GM12801 (cell line): ENCODE results near the gene REEP2.

Source experiments
- CTCF ChIP-seq: IDR thresholded peaks from one replicate; pipeline ENCODE4 v1.5.1; 2011; ENCODE audit warnings: control low read depth; ENCODE audit not compliant: insufficient read length; ENCODE audit errors: extremely low read depth

REEP2 gene

GRCh38 chr5:138461343-138462125 is 22.7 kb downstream of the REEP2 start:
- no peak for TF ChIP-seq CTCF

GRCh38 chr5:138463419-138464007 is 24.7 kb downstream of the REEP2 start:
- no peak for TF ChIP-seq CTCF

DNA sequence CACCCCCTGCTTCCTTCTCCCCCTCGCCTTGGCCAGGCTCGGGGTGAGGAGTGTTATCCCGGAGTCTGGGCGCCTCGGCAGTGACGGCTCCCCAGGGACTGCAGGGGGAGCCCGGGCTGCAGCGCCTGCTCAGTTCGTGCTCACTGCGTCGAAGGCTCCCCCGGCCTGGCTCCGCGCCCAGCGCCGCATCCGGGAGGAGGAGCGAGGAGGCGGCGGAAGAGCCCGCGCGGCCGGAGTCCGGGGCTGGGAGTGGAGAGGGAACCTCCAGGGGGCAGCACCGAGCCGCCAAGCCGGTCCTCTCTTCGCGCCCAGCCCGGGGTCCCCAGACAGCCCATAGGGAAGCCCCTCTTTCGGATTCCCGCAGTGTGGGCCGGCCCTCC is 25.1 kb downstream of the REEP2 start:
- no peak for TF ChIP-seq CTCF

DNA sequence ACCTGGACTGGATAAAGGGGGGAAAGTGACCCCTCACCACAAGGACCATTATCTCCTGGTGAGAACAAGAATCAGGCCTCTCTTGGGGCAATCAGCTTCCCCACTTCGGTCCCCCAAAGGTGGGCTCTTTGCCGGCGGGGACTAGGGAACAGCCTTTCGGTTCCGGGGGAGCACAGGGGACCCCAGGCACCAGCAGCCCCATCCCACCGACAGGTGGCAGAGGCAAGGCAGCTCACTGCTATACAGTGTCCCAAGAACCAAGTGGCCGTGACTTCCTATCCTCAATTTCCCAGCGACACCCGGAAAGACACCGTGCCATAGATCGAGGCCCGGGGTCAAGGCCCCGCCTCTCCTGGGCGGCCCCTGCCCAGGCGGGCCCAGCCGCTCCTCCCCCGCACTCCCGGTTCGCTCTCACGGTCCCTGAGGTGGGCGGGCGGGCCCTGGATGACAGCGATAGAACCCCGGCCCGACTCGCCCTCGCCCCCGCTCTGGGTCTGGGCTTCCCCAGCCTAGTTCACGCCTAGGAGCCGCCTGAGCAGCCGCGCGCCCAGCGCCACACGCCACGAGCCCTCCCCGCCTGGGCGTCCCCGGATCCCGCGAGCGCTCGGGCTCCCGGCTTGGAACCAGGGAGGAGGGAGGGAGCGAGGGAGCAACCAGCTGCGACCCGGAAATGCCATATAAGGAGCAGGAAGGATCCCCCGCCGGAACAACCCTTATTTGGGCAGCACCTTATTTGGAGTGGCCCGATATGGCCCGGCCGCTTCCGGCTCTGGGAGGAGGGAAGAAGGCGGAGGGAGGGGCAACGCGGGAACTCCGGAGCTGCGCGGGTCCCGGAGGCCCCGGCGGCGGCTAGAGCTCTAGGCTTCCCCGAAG is 25.8 kb downstream of the REEP2 start:
- no peak for TF ChIP-seq CTCF

GRCh38 chr5:138465261-138466124 is 26.6 kb downstream of the REEP2 start, which contains the start of gene EGR1:
Gene EGR1 (plus strand): TSS chr5:138465479. CDS start chr5:138465762, 283 bp downstream.
- no peak for TF ChIP-seq CTCF

- no peak for TF ChIP-seq CTCF
Observed at GRCh38 chr5:138466125-138466899, 27.5 kb downstream of the REEP2 start.
